ENCODE results near the gene FZD4. TPM values are rescaled to one million over a fixed set of nuclear protein-coding genes. Genes with fewer than 3 reads are reported as not detected.

Gene FZD4
- total and polyA plus RNA-seq, 9 donors = 14.0 to 53.5 (median 23.3) TPM

- no peak for DNase-seq
- TF ChIP-seq EP300 (IDR thresholded peaks at IDR 0.05) (no peak), CTCF (IDR thresholded peaks at IDR 0.05) (no peak), POLR2A (IDR thresholded peaks at IDR 0.05) (no peak)
- intact Hi-C loops (cut with DNase I) = loop anchor here in 2 of 4 donors (10.0 kb wide), 2 partner anchors 447 to 457 kb away; no protein-coding TSS in a partner anchor
- 86 to 87% (median 87%) methylated on average over 3 of the region's 3 CpGs for WGBS, 3 donors
- H3K4me3 ChIP-seq = no peak overlapping the region
- H3K27ac ChIP-seq = no peak overlapping the region
- no peaks in the 10 kb centered on the region for H3K4me1 ChIP-seq (ENCODE audit: insufficient read depth)
- H3K27me3 ChIP-seq = no peaks in the 10 kb centered on the region
- H3K36me3 ChIP-seq = no peaks in the 10 kb centered on the region
- H3K9me3 ChIP-seq = no peaks in the 10 kb centered on the region
Measured at GRCh38 chr11:86901599-86901998, 53.6 kb downstream of the FZD4 start.

GRCh38 chr11:86900162-86900561 lies 55.0 kb downstream of the FZD4 start:
- Histone ChIP-seq H3K27me3 (no peaks in the 10 kb centered on the region), H3K9me3 (no peaks in the 10 kb centered on the region), H3K4me3 (no peak overlapping the region), H3K4me1 (ENCODE audit: insufficient read depth) (no peaks in the 10 kb centered on the region), H3K36me3 (no peaks in the 10 kb centered on the region), H3K27ac (no peak overlapping the region)
- DNase-seq = no peak
- TF ChIP-seq CTCF (IDR thresholded peaks at IDR 0.05) = no peak
- no peak for TF ChIP-seq POLR2A (IDR thresholded peaks at IDR 0.05)
- no peak for TF ChIP-seq EP300 (IDR thresholded peaks at IDR 0.05)
- WGBS, 3 donors = 90 to 94% (median 94%) methylated on average over 3 of the region's 3 CpGs
- intact Hi-C loops (cut with DNase I) = loop anchor here in 2 of 4 donors (10.0 kb wide), 2 partner anchors 445 to 455 kb away; no protein-coding TSS in a partner anchor

GRCh38 chr11:86898689-86899088 lies 56.5 kb downstream of the FZD4 start:
- Histone ChIP-seq H3K9me3 (no peaks in the 10 kb centered on the region), H3K36me3 (no peaks in the 10 kb centered on the region), H3K4me1 (ENCODE audit: insufficient read depth) (no peaks in the 10 kb centered on the region), H3K27ac (no peak overlapping the region), H3K4me3 (no peak overlapping the region), H3K27me3 (no peaks in the 10 kb centered on the region)
- no peak for DNase-seq
- TF ChIP-seq POLR2A (IDR thresholded peaks at IDR 0.05) (no peak), CTCF (IDR thresholded peaks at IDR 0.05) (no peak), EP300 (IDR thresholded peaks at IDR 0.05) (no peak)
- WGBS, 3 donors = 95 to 98% (median 96%) methylated on average over 1 of the region's 1 CpG
- intact Hi-C loops (cut with DNase I) = no loop called here

- WGBS, 3 donors = 54 to 70% (median 68%) methylated on average over 5 of the region's 5 CpGs
- TF ChIP-seq EP300 (IDR thresholded peaks at IDR 0.05) (no peak), CTCF (IDR thresholded peaks at IDR 0.05) (no peak), POLR2A (IDR thresholded peaks at IDR 0.05) (no peak)
- Histone ChIP-seq H3K4me3 (no peak overlapping the region), H3K9me3 (no peaks in the 10 kb centered on the region), H3K4me1 (ENCODE audit: insufficient read depth) (no peaks in the 10 kb centered on the region), H3K36me3 (no peaks in the 10 kb centered on the region), H3K27ac (no peak overlapping the region), H3K27me3 (no peaks in the 10 kb centered on the region)
- intact Hi-C loops (cut with DNase I) = no loop called here
- DNase-seq = no peak
Measured at GRCh38 chr11:86896441-86896841, 58.8 kb downstream of the FZD4 start.

Other genes starting within 250 kb of the FZD4 start
- 10 to 100 TPM; 13.5 to 62.1 (median 29.5) TPM for gene PRSS23, start 154.9 kb downstream of the FZD4 start, total RNA-seq
- gene PRSS23, start 154.9 kb downstream of the FZD4 start, polyA plus RNA-seq = 100 to 1,000 TPM in 1 of 2 donors, 10 to 100 TPM in 1; 54.4 to 129 TPM
- 10 to 100 TPM; 16.0 to 24.2 (median 20.1) TPM for gene TMEM135, start 82.5 kb upstream of the FZD4 start, total RNA-seq
- 10 to 100 TPM in 1 of 2 donors, 1 to 10 TPM in 1; 8.8 to 17.2 TPM for gene TMEM135, start 82.5 kb upstream of the FZD4 start, polyA plus RNA-seq

Data from ovary (tissue), 9 donors.